ENCODE results near the gene CELF4. TPM values are rescaled to one million over a fixed set of nuclear protein-coding genes. Genes with fewer than 3 reads are reported as not detected.

Gene CELF4
- total RNA-seq, 2 donors from 2014 or later, result 3.3 to 4.7 TPM

DNA sequence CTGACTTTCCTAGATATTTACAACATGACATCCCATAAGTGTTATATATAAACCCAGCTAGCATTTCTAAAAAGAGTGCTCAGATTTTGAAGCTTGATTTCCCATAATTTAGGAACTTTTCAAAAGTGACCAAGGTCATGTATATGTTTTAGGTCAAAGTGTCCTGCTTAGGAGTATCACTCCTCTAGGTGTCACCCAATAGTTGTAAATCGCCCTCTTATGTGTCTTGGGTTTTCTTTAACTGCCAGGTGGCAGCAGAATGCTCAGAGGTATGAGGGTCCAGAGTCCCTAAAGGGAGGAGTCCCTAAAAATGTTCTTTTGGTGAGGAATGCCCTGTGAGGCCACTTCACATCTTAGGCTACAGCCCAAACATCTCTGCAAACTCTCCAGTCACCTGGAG, 358.3 kb downstream of the CELF4 start:
- Histone ChIP-seq H3K4me3 (no peak overlapping the region), H3K4me1 (no peaks in the 10 kb centered on the region), H3K36me3 (replicated peaks in 1 of 2; ENCODE audit: insufficient read depth in 1 of 2, low read depth in 2 of 2) (no peaks in the 10 kb centered on the region), H3K27me3 (no peaks in the 10 kb centered on the region), H3K27ac (no peak overlapping the region), H3K9me3 (no peaks in the 10 kb centered on the region)
- WGBS, 2 donors, result 78 to 83% methylated on average over 1 of the region's 1 CpG
- ATAC-seq (no peak), DNase-seq (no peak)
- intact Hi-C loops (cut with DNase I), result no loop called here
- no peak for TF ChIP-seq CTCF (IDR thresholded peaks at IDR 0.05)

- Histone ChIP-seq H3K4me1 (no peaks in the 10 kb centered on the region), H3K27ac (no peak overlapping the region), H3K36me3 (replicated peaks in 1 of 2; ENCODE audit: insufficient read depth in 1 of 2, low read depth in 2 of 2) (no peaks in the 10 kb centered on the region), H3K9me3 (peaks cover 0 to 3% (median 0%) of the 10 kb centered on the region in 3 donors), H3K4me3 (no peak overlapping the region), H3K27me3 (no peaks in the 10 kb centered on the region)
- DNase-seq (no peak), ATAC-seq (no peak)
- WGBS, 2 donors, result 92 to 93% methylated on average over 2 of the region's 2 CpGs
- TF ChIP-seq POLR2A (IDR thresholded peaks at IDR 0.05) (no peak), CTCF (IDR thresholded peaks at IDR 0.05) (no peak)
- intact Hi-C loops (cut with DNase I), result no loop called here
Measured at GRCh38 chr18:37199741-37200140, 365.9 kb downstream of the CELF4 start.

All from body of pancreas (tissue), 4 donors.